GM21390 (cell line): ENCODE measurements around the gene MUS81.
"Not testable (repeated sequence)": the region's sequence is repeated elsewhere in the genome, so short reads cannot be mapped to it uniquely, and the experiment has no call there.

Source experiments
- ATAC-seq: cut with Tn5 transposase; IDR thresholded peaks from one replicate; pipeline ENCODE4 v1.9.1; 2021; ENCODE audit not compliant: unreplicated experiment

The MUS81 gene

DNA sequence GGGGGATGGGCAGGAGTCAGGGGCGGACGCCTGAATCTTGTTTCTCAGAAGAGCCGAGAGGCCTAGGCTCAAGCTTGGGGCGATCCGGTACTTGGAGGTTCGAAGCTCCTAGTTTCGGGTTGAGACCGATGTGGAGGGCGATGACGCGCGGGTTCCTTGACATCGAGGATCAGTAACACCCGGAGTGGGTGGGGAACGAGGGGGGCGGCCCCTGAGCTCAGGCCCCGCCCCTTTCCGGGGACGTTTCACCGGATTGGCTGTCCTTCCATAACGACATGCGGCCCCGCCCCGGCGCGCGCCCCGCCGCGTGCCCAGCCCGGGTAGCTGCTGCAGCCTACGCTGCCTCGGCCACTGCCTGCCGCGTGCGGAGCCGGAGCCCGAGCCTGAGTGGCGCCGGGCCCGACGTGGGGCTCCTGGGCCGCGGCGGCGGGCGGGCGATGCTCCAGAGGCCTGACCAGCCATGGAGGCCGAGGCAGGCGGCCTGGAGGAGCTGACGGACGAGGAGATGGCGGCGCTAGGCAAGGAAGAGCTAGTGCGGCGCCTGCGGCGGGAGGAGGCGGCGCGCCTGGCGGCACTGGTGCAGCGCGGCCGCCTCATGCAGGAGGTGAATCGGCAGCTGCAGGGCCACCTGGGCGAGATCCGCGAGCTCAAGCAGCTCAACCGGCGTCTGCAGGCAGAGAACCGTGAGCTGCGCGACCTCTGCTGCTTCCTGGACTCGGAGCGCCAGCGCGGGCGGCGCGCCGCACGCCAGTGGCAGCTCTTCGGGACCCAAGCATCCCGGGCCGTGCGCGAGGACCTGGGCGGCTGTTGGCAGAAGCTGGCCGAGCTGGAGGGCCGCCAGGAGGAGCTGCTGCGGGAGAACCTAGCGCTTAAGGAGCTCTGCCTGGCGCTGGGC is 30.3 kb downstream of the MUS81 start, which contains the start of gene CCDC85B:
TSS of gene CCDC85B (plus strand) at position 350 of the 895 bp plus-strand sequence. CDS start at position 461, 111 bp downstream.
- ATAC-seq, result peak; percentile 54

DNA sequence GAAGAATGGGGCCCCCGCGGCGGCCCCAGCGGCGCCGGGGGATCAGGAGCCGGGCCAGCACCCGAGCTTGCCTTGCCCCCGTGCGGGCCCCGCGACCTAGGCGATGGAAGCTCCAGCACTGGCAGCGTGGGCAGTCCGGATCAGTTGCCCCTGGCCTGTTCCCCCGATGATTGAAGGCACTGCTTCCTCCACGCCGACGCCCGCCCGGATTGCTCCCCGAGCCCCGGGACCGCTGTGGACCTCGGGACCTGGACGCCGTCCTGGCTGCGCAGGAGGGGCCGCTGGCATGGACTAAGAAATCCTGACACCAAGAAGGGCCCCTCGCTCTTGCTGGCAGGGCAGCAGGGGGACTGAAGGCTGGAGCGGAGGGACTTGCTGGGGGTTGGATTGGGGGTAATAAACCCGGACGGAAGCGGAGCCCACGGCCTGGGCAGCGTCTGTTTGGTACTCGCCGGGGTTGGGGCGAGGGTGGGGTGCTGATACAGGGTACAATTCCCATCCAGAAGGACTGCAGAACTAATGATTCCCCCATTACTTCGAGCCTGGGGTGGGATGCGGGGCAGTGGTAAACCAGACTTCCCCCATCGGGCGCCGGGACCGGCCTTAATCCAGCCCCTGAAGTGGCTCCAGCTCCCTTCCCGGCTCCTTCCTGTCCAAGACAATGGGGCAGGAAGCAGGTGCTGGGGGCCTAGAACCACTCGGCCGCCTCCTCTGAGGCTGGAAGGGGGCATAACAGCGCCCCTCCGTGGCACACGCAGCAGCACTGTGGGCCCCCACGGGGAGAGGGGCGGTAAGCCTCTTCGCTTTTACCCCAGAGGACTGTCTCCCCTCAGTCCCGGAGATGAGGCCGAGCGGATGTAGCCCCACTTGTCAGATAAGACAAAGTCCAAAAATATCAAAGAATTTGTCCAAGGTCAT is 31.2 kb downstream of the MUS81 start:
- ATAC-seq, result no peak

GRCh38 chr11:65892137-65892540 is 31.9 kb downstream of the MUS81 start:
- not testable (repeated sequence) for ATAC-seq

GRCh38 chr11:65892661-65893317 is 32.6 kb downstream of the MUS81 start:
- no peak for ATAC-seq

GRCh38 chr11:65894034-65894591 is 33.9 kb downstream of the MUS81 start:
- ATAC-seq, result no peak

DNA sequence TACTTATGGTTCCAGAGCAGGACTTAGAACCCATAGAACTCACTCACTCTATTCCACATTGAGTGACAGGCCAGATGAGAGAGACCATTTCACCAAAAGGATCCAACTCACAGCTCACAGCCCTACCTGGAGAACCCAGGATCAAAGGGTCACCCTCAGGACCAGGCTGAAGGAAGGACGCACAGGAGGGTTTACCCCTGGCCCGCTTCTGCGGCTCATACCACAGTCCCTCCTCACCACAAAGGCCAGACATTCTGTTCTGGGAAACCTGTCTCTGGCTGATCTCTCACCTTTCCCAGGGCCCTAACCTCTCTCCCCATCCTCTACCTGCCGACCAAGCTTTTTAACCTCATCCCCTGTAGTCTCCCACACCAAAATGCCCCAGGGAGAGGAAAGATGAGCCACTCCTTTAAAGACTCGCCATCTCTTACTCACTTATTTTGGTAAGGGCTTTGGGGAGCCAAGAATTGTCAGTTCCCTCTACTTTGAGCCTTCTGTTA is 35.3 kb downstream of the MUS81 start:
- ATAC-seq, result no peak

DNA sequence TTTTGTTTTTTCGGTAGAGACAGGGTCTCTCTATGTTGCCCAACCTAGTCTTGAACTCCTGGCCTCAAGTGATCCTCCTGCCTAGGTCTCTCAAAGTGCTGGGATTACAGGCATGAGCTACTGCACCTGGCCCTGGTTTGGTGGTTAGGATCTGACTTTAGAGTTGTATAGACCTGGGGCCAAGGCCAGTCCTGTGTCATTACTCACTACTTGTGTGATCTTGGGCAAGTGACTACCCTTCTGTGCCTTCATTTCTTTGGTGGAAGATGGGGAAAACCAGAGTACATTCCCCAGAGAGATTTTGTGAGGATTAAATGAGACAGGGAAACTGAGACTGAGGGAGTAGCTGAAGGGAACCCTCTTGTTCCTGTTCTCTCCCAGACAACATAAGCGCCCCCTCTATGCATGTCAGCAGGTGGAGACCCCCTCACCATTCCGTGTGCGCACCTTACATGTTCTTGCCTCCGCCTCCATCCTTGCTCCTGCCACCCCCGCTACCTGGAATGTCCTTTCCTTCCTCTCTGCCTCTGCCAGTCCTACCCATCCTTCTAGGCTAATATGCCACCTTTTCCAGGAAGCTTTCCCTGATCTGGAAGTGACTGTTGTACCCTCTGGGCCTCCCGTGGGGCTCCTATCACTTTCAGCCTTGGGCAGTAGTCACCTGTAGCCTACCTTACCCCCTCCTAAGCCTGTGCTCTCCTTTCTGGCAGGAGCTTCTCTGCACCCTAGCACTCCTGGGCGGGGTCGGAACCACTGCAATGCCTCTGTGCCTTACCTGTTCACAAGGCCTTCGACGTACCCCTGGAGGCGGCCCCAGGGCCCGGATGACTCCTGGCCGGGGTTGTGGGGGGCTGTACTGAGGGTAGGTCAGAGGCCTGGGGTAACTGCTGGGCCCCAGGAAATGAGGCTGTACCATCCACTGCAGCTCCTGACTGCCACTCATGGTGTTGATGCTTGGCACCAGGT is 36.1 kb downstream of the MUS81 start:
- no peak for ATAC-seq

DNA sequence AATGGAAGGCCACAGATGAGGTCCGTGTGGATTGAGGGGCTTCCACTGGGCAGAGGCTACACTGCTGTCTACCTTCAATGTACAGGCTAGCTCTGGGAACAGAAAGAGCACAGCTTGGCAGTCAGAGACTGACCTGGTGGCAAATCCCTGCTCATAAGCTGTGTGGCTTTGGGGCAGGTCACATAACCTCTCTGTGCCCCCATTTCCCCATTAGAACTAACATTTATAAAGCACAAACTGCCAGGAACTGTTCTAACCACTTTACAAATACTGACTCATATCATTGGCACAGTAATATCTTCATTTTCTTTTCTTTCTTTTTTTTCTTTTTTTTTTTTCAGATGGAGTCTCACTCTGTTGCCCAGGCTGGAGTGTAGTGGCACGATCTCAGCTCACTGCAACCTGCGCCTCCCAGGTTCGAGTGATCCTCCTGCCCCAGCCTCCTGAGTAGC is 36.8 kb downstream of the MUS81 start:
- ATAC-seq, result no peak

DNA sequence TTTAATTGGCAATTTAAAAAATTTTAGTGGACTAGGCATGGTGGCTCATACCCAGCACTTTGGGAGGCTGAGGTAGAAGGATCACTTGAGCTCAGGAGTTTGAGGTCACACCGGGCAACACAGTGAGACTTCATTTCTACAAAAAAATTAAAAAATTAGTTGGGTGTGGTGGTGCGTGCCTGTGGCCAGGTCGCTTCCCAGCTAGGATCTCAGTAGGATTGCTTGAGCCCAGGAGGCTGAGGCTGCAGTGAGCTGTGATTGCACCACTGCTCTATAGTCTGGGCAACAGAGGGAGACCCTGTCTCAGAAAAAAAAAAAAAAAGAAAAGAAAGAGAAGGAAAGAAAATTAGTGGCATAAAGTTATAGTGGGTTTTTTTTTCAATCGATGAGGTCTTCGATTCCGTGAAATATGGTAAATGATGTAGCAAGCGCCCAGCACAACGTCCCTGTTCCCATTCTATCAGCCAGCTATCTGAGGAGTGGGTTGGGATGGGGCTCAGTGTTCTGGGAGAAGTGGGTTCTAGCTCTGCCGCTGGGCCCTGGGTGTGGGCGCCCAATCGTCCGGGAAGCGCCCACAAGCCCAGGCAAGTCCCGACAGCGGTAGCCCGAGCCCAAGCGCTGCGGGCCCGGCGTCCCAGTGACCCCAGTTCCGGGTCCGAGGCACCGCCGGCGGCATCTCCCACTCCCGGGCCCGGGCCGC is 38.6 kb downstream of the MUS81 start:
- no peak for ATAC-seq

DNA sequence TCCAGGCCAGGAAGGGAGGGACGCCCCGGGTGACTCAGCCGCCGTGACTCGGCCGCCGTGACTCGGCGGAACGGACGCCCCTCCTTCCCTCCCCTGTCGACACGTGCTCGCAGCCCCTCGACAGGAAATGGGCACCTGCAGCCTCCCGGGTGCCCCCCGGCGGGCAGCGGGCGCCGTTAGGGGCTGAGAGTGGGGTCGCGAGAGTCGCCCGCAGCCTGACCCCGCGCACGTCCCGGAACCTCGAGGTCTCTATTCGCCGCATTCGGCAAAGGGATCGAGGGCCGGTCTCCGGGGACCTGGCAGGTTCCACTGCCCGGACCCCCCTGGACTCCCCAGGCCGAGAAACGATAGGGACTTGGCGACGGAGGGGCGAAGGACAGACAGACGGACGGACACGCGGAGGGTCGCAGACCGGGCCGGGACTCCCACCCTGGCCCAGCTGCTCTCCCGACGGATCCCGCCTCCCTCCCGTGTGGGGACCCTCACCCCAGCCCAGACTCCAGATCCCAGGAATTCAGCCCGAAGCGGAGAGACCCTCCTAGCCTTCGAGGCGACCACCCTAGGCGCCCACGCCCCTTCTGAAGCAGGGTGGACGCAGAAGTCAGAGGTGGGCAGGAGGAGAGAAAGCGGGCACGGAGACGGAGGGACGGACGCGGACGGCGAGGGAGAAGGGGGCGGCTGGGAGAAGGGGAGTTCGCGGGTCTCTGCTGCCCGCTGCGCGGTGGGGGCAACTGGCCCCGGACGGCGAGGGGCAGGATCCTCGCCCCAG is 39.3 kb downstream of the MUS81 start:
- ATAC-seq, result no peak

DNA sequence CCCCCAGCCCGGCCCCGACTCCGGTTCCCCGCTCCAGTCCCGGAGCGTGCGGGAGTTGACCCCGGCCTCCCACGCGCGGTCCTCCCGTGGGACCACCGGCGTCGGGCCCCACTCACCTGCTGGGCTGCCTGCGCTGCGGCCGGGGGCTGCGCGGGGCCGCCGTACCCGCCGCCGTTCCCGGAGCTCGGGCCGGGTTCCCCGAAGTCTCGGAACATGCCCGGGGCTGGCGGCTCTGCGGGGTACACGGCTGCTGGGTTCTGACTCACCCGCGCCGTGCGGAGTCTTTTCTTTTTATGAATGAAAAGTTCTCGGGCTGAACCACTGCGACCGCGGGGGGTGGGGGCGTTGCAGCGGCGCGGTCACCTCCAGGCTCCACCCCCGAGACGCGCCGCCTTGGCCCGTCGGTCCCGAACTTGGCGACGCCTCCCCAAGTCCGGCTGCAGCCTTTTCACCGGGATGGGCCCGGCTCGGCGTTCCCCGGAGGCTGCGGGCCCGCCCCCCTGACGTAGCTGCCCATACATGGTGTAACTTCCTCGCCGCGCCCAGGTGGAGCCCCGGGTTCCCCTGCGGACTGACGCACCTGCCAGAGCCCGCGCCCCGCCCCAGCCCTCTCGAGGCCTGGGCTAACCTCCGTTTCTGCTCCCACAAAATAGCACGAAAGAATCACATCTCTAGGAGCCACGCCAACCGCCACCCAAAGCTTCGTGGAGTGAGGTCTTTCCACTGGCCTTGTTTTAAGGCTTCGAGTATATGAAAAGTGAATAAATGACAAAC is 40.1 kb downstream of the MUS81 start, which contains the start of gene FOSL1:
TSS of gene FOSL1 (minus strand) at position 264 of the 774 bp plus-strand sequence. CDS start at position 215, 49 bp downstream.
- peak; percentile 74 for ATAC-seq

DNA sequence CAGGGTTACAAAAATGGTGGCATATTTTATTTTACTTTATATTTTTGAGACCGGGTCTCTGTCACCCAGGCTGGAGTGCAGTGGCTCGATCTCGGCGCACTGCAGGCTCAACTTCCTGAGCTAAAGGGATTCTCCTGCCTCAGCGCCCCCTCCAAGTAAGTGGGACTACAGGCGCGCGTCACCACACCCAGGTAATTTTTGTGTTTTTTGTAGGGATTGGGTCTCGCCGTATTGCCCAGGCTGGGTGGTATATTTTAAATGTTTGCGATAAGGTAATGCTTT is 40.6 kb downstream of the MUS81 start:
- ATAC-seq, result no peak

DNA sequence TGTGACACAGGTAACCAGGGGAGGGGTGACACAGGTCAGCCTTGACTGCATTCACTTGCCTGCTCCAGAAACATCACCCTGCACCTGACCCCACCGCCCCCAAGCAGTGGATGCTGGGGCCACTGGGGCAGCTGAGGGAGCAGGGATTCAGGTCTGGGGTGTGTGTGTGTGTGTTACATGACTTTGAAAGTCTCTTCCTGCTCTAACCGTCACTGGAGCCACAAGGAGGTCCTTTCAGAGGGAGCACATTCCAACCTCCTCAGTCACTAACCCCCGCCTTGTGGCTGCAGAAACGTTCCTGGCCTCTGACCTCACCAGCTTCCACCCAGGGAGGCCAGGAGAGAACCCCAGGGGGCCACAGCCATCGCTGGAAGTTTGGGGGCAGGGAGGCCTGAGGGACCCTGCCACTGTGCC is 42.8 kb downstream of the MUS81 start:
- no peak for ATAC-seq

DNA sequence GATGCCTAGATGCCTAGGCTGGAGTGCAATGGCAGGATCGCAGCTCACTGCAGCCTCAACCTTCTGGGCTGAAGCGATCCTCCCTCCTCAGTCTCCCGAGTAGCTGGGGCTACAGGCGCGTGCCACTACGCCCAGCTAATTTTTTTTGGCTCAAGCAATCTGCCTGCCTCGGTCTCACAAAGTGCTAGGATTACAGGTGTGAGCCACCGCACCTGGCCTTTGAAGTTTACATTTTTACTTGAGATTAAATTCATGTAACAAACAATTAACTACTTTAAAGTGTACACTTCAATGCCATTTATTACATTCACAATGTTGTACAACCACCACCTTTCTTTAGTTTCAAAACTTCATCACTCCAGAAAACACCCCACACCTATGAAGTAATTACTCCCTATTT is 43.5 kb downstream of the MUS81 start:
- ATAC-seq, result no peak

GRCh38 chr11:65906602-65907001 is 46.4 kb downstream of the MUS81 start:
- ATAC-seq, result no peak

DNA sequence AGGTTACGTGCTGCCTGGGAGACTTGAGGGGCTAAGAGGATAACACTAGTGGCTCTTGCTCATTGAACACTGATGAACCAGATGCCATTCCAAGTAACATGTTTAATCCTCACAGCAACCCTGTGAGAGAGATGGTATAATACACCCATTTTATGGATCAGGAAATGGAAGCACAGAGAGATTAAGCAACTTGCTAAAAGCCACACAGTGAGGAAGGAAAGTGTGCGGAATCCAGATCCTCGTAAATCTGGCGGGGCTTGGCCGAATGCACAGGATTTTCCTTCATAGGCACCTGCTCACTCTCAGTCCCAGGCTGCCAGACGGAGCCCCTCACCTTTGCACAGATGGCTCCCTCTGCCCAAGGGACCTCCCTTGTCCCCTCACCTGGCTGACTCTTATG is 47.6 kb downstream of the MUS81 start:
- ATAC-seq, result no peak
